ENCODE measurements around the gene SLC35A2.

Gene SLC35A2

DNA sequence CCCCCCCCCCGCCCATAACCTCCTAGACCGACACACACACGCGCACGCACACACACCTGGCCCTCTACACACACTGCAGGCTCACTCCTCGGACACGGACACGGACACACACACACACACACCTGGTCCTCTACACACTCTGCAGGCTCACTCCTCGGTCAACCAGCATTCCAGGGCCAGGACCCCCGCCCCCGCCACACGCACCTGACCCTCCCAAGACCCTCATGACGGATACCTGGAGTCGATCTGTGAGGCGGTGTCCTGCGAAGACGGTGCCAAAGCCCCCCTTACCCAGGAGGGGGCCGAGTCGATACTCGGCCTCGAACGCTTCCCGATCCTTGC is 6.8 kb upstream of the SLC35A2 start:
- H3K4me1 Mint-ChIP-seq: peaks cover 17% of the 10 kb centered on the region
- no peak for TF ChIP-seq CTCF (IDR thresholded peaks at IDR 0.05; ENCODE audit: unreplicated experiment in 3 of 3)
- H3K4me3 Mint-ChIP-seq: peak overlapping the region; percentile 81 to 86 (median 81)
- peaks cover 5% of the 10 kb centered on the region for H3K36me3 Mint-ChIP-seq (ENCODE audit: low read depth)
- H3K27ac Mint-ChIP-seq: peak overlapping the region in 1 of 3 experiments; percentile 68
- H3K9me3 Mint-ChIP-seq: peaks cover 12% of the 10 kb centered on the region
- H3K27me3 Mint-ChIP-seq (ENCODE audit: low read depth): peaks cover 3% of the 10 kb centered on the region

GRCh38 chrX:48917139-48918001 is 5.9 kb upstream of the SLC35A2 start:
- peak; percentile 86 to 90 (median 89) for TF ChIP-seq CTCF (IDR thresholded peaks at IDR 0.05; ENCODE audit: unreplicated experiment in 3 of 3)
- H3K36me3 Mint-ChIP-seq (ENCODE audit: low read depth): no peaks in the 10 kb centered on the region
- peak overlapping the region; percentile 28 to 64 (median 52) for H3K27ac Mint-ChIP-seq
- H3K27me3 Mint-ChIP-seq (ENCODE audit: low read depth): peaks cover 3% of the 10 kb centered on the region
- H3K4me1 Mint-ChIP-seq: peaks cover 17% of the 10 kb centered on the region
- H3K4me3 Mint-ChIP-seq: peak overlapping the region; percentile 81 to 86 (median 81)
- peaks cover 12% of the 10 kb centered on the region for H3K9me3 Mint-ChIP-seq

DNA sequence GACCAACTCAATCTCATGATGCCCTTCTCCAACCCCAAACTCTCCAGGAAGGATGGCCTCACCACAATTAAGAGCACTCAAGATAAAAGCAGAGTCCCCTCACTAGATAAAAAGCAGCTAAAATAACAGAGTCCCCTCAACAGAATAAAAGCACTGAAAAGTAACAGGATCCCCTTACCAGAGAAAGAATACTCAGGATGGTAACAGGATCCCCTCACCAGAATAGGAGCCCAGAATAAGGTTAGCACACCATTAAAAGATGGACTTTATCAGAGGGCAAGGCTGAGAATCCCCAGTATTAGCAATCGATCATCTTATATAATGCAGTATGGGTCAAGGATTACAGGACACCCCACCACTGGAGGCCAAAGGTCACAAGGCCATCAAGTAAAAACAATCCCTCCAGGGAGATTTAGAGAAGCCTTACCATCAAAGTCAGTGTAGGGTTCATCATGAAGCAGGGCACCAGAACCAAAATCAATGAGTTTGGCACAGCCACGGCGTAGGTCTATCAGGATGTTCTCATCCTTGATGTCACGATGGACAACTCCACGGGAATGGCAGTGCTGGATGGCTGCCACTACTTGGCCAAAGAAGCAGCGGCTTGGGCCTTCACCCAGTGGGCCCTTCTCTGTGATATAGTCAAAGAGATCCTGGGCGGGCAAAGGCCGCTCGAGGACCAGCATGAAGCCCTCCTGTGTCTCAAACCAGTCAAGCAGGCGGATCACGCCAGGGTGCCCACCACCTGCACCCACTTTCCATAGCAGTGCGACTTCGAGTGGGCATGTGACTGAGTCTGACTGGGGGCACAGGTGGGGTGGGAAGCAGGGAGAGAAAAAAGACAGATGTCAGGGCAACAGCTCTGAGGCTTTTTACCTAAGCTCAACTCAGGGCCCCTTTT is 3.4 kb upstream of the SLC35A2 start:
- TF ChIP-seq CTCF (IDR thresholded peaks at IDR 0.05; ENCODE audit: unreplicated experiment in 3 of 3): no peak
- peaks cover 31% of the 10 kb centered on the region for H3K4me1 Mint-ChIP-seq
- no peak overlapping the region for H3K27ac Mint-ChIP-seq
- peak overlapping the region in 1 of 3 experiments; percentile 8 for H3K4me3 Mint-ChIP-seq
- peaks cover 12% of the 10 kb centered on the region for H3K9me3 Mint-ChIP-seq
- H3K36me3 Mint-ChIP-seq (ENCODE audit: low read depth): no peaks in the 10 kb centered on the region
- H3K27me3 Mint-ChIP-seq (ENCODE audit: low read depth): peaks cover 3% of the 10 kb centered on the region

DNA sequence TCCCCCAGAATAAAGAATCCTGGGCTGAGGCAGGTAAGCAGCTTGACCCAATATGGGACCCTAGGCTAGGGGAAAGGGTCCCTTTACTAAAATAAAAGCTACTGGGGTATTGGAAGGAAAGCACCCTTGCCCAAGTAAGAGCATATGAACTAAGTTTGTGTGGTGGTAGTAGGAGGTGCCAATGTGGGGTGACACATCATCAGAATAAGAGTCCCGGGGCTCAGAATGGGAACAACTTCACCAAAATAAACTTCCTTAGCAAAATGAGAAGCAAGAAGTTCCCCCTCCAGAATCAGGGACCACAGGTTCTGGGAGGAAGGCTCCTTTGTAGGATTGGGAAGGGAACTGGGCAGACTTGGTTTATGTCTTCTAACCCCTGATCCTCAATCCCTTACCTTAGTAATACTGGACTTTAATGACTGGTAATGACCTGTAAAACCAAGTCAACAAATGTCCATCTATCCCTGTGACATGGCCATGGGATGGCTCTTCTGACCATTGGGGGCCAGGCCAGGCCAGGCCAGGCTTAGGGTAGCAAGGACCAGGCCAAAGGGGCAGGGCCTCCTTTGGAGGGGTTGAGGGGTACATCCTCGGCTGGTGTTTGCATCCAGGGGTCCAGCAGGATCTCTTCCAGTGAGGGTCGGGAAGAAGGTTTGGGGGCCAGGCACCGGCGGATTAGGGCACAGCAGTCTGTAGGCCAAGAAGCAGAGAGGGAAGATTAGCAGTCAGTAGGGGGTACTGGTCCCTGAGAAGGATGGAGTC is 2.3 kb upstream of the SLC35A2 start:
- Mint-ChIP-seq H3K9me3 (peaks cover 10% of the 10 kb centered on the region), H3K27me3 (ENCODE audit: low read depth) (peaks cover 3% of the 10 kb centered on the region), H3K4me3 (no peak overlapping the region), H3K4me1 (peaks cover 21% of the 10 kb centered on the region), H3K36me3 (ENCODE audit: low read depth) (no peaks in the 10 kb centered on the region), H3K27ac (no peak overlapping the region)
- no peak for TF ChIP-seq CTCF (IDR thresholded peaks at IDR 0.05; ENCODE audit: unreplicated experiment in 3 of 3)

DNA sequence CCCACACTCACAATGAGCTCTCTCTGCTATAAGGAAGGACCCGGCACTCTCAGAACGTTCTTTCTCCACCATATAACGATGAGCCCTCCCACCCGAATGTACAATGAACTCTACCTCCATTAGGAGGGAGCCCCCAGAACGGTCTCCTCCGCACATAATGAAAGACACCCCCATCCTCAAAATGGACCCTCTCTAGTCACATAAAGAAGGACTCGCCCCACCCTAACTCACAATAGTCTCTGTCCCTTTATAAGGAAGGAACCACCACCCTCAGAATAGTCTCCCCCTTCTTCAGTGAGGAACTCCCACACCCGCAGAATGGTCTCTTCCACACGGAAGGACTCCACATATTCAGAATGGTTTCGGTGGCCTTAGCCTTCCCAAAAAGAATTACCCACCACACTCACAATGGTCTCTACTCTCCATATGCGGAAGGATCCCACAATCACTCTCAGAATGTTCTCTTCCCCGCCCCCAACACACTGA is 477 bp downstream of the SLC35A2 start:
- Mint-ChIP-seq H3K4me3 (peak overlapping the region; percentile 93 to 95 (median 93)), H3K4me1 (peaks cover 14% of the 10 kb centered on the region), H3K27me3 (ENCODE audit: low read depth) (no peaks in the 10 kb centered on the region), H3K27ac (peak overlapping the region; percentile 85 to 97 (median 92)), H3K36me3 (ENCODE audit: low read depth) (peaks cover 3% of the 10 kb centered on the region), H3K9me3 (peaks cover 6% of the 10 kb centered on the region)
- TF ChIP-seq CTCF (IDR thresholded peaks at IDR 0.05; ENCODE audit: unreplicated experiment in 3 of 3): no peak
